Measurements from ENCODE around the gene LLGL2. TPM values are rescaled to one million over a fixed set of nuclear protein-coding genes. Genes with fewer than 3 reads are reported as not detected.

The LLGL2 gene
- total RNA-seq, 1 experiment from 2014 or later = 7.8 TPM

DNA sequence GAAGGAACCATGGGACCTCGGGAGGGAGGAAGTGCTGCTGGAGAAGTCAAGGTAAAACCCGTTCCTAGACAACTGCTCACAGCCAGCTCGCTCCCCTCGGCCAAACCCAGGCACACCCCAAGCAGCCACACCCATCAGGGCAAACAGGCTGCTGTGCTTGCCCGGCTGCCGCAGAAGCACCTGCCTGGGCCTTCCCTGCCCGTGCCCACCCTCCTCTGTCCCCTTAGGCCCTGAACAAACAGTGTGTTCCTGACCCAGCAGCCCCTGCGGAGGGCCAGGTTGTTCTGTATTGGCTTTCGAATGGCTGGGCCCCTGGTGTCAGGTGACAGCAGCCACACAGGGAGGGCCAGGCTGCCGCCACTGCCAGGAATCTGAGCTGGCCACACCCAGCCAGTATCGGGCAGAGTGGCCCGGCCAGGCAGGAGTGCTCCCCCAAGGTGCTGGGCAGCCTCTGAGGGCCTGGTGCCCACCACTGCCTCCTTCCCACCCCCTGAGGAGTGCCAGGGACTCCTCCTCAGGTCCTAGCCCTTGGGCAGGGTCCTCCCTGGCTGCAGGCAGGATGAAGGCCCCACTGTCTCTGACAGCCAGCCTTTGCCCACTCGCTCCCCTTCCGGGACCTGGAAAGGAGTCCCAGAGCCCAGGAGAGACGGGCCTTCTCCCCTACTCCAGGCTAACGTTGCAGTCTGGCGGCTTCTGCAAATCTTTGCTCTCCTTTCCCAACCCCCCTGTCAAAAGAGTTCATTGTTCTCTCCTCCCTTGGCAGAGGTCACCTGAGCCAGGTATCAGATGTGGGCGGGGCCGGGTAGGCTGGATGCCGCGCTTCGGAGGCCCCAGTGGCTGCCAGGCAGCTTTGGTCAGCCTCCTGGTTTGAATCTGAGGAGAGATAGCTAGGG, 24.0 kb downstream of the LLGL2 start:
- no peak for DNase-seq (ENCODE audit: low spot score)

DNA sequence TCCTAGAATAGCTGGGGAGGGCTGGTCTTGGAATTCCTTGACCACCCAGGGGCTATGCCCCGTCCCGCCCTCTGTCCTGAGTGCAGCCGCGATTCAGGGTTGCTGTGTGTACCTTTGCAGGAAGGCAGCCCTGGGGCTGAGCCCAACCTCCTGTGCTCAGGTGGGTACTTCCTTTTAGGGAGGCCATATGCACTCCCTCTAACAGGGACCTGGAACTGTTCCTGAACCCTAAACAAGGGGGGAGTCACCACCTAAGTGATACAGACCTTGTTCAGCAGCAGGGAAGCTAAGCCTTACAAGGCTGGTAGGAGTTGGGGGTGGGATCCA, 24.6 kb downstream of the LLGL2 start:
- DNase-seq (ENCODE audit: low spot score) = no peak

DNA sequence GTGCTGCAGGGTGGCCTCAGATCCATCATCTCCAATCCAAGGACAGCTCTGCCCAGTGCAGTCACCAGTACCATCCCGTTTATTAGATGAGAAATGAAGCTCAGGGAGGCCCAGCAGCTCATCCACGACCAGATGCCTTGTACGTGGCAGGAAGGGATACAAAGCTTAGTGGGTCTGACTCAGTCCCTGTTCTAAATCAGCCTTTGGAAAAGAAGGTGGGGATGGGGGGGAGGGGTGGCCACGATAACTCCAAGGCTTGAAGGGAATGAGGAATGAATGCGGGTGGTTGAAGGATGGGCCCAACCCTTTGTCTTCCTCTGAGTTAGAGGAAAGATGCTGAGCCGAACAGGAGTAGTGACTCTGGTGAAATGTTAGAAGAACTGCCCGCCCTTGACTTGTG, 25.8 kb downstream of the LLGL2 start:
- DNase-seq (ENCODE audit: low spot score) = no peak

DNA sequence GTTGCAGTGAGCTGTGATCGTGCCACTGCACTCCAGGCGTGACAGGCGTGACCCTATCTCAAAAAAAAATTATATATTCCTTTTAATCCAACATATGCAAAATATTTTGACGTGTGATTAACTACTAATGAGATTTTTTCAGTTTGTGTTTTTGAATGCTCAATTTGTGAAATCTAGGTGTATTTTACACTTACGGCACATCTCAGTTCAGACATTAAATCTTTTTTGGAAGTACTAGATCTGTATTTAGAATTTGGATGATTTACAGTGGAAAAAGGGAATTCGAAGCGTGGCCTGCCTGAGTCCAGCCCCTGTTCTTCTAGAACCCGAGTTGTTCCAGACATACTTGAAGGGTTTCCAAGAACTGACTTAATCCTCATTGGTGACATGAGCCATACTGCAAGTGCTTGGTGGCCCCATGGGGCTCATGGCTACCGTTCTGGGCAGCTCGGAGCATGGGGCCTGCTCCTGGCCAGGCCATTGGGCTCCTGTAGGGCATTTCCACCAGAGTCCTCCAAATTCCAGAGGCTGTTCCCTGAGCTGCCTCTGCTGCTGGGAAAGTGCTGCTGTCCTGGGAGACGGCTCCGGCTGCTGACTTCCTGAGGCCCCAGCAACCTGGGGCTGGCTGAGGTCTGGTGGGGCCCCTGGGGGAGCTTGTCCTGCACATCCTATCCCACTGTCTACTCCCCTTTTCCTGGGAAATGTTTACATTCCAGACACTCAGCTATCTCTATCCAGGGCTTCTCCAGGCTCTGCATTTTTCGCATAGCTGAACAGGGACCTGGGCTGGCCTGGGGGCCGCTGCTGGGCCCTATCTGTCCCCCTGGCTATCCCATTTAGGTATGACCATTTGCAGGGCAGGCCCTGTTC, 27.2 kb downstream of the LLGL2 start:
- no peak for DNase-seq (ENCODE audit: low spot score)

DNA sequence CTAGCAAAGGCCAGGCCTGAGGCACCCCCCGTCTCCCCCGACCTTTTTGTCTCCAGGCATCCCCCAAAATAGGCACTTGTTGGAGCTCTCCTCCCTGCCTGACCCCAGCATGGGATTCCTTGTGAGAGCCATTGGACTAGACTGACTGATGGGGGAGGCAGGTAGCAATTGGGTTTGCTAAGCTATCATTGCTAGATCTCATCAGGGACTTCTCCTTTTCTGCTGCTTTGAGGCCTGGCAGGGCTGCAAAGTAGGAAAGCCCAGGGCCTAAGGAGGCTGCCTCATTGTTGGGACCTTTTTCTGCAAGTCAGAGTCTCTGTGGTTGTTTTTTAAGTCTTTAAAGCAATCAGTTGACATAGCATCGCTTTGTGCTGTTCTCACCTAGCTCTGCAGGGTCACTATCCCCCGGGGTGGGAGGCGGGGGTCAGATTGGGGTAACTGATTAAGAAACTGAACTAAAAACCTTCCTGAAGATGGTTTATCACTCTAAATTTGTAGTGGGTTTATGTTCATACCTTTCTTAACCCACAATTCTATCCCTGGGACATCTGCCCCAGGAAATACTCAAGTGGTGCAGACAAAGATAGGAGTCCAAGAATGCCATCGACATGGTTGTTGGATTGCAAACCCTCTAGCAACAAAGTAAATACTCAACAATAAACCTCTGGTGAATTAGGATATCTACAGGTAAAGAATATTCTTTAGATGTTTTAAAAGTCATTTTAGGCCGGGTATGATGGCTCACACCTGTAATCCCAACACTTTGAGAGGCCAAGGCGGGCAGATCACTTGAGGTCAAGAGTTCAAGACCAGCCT, 28.0 kb downstream of the LLGL2 start:
- no peak for DNase-seq (ENCODE audit: low spot score)

DNA sequence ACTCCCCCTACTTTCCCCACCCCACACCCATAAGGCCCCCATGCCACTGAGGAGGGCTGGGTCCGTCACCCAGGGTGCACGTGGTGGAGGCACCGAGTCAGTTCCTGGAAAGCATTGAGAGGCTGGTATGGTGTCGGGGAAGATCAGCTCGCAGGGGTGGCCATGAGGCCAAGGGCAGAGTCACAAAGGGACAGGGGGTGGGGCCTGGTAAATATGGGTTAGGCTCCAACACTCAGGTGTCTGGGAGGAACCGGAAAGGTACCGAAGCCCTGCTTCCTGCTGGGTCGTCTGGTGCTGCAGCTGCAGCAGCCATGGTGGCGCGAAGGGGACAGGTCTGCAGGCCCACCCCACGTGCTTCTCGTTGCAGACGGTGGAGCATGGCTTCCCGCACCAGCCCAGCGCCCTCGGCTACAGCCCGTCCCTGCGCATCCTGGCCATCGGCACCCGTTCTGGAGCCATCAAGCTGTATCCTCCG, 30.2 kb downstream of the LLGL2 start:
- DNase-seq (ENCODE audit: low spot score) = no peak

DNA sequence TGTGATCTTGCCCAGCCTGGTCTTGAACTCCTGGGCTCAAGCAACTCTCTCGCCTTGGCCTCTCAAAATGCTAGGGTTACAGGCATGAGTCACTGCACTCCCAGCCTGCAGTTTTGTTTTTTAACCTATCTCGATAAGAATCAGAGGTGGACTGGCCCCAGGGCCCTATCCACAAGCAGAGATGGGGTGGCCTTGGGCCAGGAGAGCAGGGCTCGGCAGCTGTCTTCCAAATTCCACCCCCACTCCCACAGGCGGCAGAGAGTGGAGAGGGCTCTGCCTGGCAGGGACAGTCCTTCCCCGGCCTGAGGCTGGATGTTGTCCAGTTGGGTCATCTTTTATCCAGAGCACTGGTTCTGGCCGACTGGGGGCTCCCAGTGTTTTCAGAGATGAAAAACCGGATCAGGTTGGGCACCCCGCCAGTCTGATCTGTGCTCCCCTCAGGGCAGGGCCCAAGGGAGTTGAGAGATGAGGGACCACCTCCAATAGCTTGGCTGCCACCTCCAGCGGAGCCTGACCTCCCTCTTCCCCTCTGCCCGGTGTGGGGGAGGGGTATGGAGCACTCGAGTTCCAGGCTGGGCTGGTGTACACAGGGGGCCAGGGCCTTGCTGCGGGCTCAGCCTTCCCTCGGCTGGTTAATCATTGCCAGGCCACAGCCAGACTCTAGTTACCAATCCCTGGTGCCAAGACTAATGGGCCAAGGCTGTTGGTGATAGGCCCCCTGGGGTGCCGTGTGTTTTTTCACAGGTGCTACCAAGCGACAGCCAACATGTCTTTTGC, 31.8 kb downstream of the LLGL2 start:
- peak; percentile 83 for DNase-seq (ENCODE audit: low spot score)

DNA sequence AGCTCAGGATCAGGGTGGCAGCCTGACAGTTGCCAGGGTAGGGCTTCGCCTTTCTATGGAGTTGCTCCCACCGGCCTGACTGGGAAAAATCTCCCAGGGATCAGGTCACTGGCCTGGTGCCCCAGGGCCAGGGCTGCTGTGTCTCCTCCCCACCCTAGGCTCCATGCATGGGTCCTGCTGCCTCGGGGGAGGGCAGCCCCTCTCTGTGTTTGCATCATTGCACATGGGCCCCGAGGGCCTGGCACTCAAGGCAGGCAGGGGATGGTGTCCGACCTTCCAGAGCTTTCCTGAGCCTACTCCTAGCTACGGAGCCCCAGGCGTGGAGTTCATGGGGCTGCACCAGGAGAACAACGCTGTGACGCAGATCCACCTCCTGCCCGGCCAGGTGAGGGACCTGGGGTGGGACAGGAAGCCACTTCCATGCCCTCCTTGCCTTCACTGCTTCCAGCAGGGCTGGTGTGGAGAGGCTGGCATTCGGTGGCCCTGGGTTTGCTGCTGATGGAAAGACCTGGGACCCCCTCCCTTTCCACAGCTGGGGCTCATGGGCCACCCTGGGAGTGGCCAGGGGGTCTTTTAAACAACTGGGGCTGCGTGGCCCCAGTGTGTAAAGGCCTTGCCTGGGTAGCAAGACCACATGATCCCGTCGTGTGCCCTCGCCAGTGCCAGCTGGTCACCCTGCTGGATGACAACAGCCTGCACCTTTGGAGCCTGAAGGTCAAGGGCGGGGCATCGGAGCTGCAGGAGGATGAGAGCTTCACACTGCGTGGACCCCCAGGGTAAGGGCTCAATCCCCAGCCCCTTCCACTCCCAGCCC, 32.6 kb downstream of the LLGL2 start:
- DNase-seq (ENCODE audit: low spot score) = no peak

DNA sequence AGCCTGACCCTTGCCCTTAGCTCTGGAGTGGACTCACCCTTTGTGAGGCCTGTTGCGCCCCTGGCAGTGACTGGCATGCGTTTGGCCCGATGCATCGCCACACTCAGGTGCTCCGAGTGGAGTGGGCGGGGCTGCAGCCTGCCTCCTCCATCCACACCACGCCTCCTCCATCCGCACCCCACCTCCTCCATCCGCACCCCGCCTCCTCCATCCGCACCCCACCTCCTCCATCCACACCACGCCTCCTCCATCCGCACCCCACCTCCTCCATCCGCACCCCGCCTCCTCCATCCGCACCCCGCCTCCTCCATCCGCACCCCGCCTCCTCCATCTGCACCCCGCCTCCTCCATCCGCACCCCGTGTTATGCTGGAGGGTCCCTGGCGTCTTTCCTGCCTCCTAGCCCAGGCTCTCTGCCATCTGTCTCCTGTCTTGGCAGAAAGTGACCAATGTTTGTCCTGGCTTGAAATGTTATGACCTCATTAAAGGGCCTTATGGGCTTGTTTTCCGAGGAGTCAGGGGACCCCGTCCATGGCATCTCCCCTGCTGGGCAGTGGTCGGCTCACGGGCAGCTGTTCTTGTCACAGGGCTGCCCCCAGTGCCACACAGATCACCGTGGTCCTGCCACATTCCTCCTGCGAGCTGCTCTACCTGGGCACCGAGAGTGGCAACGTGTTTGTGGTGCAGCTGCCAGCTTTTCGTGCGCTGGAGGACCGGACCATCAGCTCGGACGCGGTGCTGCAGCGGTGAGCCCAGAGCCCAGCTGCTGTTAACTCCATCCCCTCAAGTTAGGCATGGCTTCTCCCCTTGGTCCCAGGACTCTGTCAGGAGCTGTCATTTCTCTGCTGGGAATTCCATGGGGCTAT, 33.4 kb downstream of the LLGL2 start:
- DNase-seq (ENCODE audit: low spot score) = no peak

DNA sequence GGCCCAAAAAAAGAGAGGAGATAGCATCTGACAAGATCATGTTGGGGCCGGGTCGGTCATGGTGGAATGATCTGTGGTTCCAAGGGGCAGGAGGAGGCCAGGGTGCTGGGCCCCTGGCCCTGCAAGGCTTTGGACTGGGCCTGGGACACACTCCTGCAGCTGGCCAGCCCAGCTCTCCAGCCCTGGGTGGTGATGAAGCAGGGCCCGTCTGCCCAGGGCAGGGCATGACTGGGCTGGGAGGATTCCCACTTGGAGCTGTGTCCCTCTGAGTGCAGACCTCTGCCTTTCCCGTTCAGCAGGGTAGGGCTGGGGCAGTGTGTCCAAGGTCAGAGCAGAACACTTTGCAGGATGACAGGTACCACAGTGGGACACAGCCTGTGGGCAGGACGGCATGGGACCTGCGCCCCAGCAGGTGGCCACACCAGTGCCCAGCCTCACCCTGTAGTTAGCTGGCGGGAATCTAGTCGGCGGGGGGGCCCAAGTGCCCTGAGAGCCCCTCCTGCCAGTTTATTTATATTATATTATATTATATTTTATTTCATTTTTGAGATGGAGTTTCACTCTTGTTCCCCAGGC, 34.5 kb downstream of the LLGL2 start:
- no peak for DNase-seq (ENCODE audit: low spot score)

DNA sequence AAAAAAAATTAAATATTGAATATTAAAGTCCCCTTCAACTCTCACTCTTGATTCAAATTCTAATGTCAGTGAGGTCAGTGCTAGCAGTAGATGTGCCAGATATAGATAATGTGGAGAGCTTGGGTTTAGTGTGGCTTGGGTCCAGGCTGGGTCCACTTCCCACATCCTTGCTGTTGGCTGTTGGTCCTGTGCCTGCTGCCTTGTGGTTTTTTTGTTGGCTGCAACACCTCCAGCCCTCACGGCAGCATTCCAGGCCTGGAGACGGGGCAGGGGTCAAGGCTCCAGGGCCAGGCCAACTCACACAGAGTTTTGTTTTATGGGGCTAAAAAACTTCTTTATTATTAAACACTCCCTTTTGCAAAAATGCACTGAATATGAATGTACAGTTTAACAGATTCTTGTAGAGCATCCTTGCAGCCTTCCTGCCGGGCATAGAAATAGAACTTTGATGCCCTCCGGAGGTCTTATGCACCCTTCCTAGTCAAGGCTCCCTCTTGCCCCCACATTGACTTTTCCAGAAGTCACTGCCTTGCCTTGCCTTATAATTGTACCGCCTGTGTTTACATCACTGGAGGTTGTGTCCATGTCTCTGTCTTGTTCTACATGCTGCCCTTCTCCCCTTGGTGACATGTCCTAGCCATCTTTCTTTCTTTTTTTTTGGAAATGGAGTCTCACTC, 36.6 kb downstream of the LLGL2 start:
- DNase-seq (ENCODE audit: low spot score) = peak; percentile 59

DNA sequence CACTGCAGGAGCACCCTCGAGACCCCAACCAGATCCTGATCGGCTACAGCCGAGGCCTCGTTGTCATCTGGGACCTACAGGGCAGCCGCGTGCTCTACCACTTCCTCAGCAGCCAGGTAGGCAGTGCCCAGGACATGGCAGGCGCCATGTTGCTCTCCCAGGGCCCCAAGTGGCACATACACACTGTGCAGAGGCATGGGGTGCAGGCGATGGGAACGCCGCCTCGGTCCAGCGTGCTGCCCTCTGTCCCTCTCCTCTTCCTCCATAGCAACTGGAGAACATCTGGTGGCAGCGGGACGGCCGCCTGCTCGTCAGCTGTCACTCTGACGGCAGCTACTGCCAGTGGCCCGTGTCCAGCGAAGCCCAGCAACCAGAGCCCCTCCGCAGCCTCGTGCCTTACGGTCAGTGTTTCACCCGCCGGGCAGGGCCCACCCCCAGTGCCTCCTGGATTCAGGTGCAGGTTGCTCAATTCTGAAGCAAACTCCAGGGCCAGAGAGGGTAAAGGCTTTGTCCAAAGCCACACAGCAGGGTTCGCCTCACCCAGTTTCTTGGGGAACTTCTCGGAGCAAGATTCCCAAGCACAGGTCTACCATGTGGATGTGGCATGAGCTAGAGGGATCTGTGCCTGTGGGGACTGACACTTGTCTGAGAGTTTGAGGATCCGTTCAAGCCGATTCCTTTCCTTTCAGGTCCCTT, 37.7 kb downstream of the LLGL2 start:
- no peak for DNase-seq (ENCODE audit: low spot score)

DNA sequence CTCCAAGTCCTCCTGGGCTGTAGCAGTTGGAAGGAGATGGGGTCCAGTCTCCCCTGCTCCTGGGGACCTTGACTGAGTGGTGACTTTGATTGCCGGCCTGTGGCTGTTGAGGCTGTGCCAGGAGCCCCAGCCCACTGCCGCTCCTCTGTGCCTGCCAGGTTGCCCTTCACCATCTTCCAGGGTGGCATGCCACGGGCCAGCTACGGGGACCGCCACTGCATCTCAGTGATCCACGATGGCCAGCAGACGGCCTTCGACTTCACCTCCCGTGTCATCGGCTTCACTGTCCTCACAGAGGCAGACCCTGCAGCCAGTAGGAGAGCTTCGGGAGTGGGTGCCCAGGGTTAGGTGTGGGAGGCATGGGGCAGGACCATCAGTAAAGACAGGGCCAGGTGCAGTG, 38.7 kb downstream of the LLGL2 start:
- no peak for DNase-seq (ENCODE audit: low spot score)

DNA sequence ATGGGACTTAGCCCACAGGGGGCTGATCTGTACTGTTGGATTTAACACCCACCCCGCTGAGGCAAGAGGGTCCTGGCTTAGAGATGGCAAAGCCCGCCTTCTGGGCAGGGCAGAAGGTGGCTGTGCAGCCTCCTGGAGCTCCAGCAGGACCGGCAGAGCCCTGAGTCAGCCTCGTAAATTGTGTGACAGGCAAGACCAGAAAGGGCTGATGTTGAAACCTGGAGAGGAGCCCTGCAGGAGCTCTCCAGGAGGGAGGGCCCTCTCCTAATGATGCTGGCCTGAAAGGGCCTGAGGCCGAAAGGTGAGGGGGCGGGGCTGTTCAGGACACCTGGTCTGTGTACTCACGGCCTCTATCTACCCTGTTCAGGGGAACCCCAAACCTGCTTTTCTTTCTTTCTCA, 39.6 kb downstream of the LLGL2 start:
- DNase-seq (ENCODE audit: low spot score) = peak; percentile 75

DNA sequence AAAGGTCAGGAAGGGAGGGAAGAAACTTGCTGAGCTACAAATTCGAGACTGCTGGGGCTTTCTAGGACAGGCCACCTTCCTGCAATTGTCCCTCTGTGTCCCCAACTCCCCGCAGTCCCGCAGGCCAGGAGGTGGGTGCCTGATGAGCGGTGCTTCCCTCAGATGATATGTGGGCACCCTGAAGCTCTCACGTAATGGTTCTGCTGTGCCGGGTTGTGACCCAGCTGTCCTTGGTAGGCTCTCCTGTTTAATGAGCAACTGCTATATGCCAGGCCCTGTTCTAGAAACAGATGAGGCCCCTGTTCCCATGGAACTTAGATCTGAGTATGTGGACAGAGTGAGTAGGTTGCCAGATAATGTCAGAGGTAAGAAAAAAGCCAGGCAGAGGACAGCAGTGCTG, 40.1 kb downstream of the LLGL2 start:
- no peak for DNase-seq (ENCODE audit: low spot score)

DNA sequence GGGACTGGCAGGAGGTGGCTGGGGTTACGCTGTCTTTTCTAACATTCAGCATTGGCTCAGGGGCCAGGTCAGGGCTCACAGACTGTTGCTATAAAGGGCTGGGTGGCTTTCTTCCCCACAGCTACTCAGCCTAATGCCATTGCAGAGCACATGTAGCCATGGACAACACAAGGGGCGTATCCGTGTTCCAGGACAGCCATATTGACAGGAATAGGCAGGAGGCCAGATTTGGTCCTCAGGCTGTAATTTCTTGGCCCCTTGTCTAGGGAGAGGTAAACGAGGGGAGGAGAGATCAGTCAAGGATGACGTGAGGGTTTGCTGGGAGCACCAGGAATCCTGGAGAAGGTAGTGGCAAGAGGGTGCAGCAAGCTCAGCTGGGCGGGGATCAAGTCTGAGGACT, 40.9 kb downstream of the LLGL2 start:
- DNase-seq (ENCODE audit: low spot score) = no peak

DNA sequence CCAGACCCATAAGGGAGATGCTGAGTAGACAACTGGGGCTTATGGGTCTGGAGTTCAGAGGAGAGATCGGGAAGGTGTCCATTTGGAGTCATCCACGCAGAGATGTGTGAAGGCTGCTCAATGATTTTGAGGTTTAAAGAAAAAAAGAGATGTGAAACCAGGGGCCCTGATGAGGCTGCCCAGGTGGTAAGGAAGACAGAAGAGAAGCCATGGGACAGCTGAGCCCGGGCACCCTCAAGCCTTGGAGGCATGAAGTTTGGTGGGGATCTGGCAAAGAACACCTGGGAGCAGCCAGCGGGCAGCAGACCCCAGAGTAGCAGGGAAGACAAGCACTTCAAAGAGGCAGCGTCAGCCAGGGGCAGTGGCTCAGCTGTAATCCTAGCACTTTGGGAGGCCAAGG, 41.3 kb downstream of the LLGL2 start:
- no peak for DNase-seq (ENCODE audit: low spot score)
